Measurements from ENCODE around the gene MED25. TPM values are rescaled to one million over a fixed set of nuclear protein-coding genes. Genes with fewer than 3 reads are reported as not detected.

The MED25 gene
- total RNA-seq, 4 donors from 2014 or later: 16.9 to 27.7 (median 23.9) TPM

DNA sequence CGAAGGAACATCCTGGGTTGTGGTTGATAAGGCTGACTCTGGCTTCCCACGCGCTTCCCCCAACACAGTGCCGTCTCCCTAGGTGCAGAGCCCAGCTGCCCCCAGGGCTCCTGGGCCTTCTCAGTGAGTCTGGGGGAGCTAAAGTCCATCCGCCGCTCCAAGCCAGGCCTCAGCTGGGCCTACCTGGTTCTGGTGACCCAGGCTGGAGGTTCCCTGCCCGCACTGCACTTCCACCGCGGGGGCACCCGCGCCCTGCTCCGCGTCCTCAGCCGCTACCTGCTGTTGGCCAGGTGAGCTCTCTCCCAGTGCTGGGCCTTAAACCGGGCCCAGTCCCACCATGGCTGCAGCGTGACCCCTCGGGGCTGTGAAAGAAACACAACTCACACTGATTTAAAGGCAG is 63.1 kb downstream of the MED25 start:
- no peak overlapping the region for H3K27ac ChIP-seq
- DNase-seq: no peak
- 98 to 100% methylated on average over 6 to 14 of the region's 17 CpGs for WGBS, 2 donors
- TF ChIP-seq, protein P1, sequence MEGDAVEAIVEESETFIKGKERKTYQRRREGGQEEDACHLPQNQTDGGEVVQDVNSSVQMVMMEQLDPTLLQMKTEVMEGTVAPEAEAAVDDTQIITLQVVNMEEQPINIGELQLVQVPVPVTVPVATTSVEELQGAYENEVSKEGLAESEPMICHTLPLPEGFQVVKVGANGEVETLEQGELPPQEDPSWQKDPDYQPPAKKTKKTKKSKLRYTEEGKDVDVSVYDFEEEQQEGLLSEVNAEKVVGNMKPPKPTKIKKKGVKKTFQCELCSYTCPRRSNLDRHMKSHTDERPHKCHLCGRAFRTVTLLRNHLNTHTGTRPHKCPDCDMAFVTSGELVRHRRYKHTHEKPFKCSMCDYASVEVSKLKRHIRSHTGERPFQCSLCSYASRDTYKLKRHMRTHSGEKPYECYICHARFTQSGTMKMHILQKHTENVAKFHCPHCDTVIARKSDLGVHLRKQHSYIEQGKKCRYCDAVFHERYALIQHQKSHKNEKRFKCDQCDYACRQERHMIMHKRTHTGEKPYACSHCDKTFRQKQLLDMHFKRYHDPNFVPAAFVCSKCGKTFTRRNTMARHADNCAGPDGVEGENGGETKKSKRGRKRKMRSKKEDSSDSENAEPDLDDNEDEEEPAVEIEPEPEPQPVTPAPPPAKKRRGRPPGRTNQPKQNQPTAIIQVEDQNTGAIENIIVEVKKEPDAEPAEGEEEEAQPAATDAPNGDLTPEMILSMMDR (IDR thresholded peaks at IDR 0.05): no peak
- no peak for TF ChIP-seq POLR2A (IDR thresholded peaks at IDR 0.05)
- H3K27me3 ChIP-seq: no peaks in the 10 kb centered on the region
- peaks cover 6 to 13% (median 12%) of the 10 kb centered on the region in 3 donors for H3K4me1 ChIP-seq
- no peak overlapping the region for H3K4me3 ChIP-seq
- peaks cover 45 to 76% (median 59%) of the 10 kb centered on the region in 3 donors for H3K36me3 ChIP-seq
- intact Hi-C loops (cut with DNase I): no loop called here
- peaks cover 0 to 6% (median 0%) of the 10 kb centered on the region in 3 donors for H3K9me3 ChIP-seq

DNA sequence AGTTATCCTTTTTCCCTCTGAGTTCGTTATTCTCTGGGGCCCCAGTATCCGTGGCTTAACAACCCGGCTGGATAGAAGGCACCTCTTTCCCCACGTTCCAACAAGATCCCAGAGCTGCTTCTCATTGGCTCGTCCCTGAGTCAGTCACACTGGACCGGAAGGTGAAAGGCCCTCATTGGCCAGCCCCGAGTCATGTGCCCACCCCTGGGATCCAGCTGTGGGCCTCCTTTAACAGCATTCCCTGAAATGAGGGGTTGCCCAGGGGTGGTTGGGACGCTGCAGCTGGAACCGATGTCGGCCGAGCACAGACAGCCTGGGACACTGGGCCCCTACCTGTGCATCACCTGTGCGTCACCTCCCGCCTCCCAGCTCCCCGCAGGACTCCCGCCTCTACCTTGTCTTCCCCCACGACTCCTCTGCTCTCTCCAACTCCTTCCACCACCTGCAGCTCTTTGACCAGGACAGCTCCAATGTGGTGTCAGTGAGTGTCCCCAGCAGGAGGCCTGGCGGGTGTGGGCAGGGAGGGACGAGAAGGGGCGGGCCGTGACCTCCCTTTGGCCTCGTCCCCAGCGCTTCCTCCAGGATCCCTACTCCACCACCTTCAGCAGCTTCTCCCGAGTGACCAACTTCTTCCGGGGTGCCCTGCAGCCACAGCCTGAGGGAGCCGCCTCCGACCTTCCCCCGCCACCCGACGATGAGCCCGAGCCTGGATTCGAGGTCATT is 63.7 kb downstream of the MED25 start:
- Histone ChIP-seq H3K27ac (no peak overlapping the region), H3K36me3 (peaks cover 45 to 82% (median 59%) of the 10 kb centered on the region in 3 donors), H3K4me3 (no peak overlapping the region), H3K4me1 (peaks cover 6 to 13% (median 12%) of the 10 kb centered on the region in 3 donors), H3K9me3 (peaks cover 0 to 6% (median 0%) of the 10 kb centered on the region in 3 donors), H3K27me3 (no peaks in the 10 kb centered on the region)
- intact Hi-C loops (cut with DNase I): no loop called here
- DNase-seq: no peak
- 88 to 90% methylated on average over 23 to 30 of the region's 31 CpGs for WGBS, 2 donors
- no peak for TF ChIP-seq POLR2A (IDR thresholded peaks at IDR 0.05)
- TF ChIP-seq, protein P1 (IDR thresholded peaks at IDR 0.05): no peak

DNA sequence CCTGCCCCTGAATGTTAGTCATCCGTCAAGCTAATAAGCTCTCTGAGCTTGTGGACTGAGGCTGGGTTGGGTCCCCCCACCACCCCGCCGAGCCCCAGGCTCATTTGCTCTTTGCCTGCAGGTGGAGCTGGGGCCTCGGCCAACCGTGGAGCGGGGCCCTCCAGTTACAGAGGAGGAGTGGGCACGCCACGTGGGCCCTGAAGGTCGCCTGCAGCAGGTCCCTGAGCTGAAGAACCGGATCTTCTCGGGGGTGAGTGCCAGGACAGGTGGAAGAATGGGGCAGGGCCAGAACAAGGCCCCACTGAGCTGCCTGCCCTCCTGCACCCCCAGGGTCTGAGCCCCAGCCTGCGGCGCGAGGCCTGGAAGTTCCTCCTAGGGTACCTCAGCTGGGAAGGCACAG is 64.6 kb downstream of the MED25 start:
- peaks cover 45 to 91% (median 59%) of the 10 kb centered on the region in 3 donors for H3K36me3 ChIP-seq
- DNase-seq: no peak
- no peak overlapping the region for H3K4me3 ChIP-seq
- no peak for TF ChIP-seq POLR2A (IDR thresholded peaks at IDR 0.05)
- TF ChIP-seq, protein P1 (IDR thresholded peaks at IDR 0.05): no peak
- no peak overlapping the region for H3K27ac ChIP-seq
- 100% methylated on average over 3 of the region's 14 CpGs; no CpG with 5 or more reads in 1 of the 2 donors for WGBS, 2 donors
- H3K27me3 ChIP-seq: no peaks in the 10 kb centered on the region
- peaks cover 6 to 18% (median 12%) of the 10 kb centered on the region in 3 donors for H3K4me1 ChIP-seq
- H3K9me3 ChIP-seq: peaks cover 0 to 6% (median 0%) of the 10 kb centered on the region in 3 donors
- intact Hi-C loops (cut with DNase I): no loop called here

DNA sequence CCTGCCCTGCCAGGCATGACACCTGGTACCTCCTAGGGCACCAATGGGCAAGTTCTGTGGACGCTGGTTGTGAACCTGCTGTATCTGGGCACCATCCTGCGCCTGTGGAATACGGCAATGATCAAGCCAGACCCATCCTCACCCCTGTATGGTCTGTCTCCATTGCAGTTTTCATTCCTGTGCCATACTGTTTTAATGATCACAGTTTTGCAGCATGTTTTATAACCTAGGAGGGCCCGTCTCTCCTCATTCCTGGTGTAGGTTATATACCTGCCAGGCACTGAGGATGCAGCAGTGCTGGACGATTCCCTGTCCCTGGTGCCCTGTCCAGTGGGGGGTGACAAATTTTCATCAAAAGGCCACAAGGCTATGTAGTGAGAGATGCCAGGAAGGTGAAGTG is 65.0 kb downstream of the MED25 start:
- peaks cover 45 to 95% (median 59%) of the 10 kb centered on the region in 3 donors for H3K36me3 ChIP-seq
- WGBS, 2 donors: 91 to 92% methylated on average over 2 to 5 of the region's 5 CpGs

DNA sequence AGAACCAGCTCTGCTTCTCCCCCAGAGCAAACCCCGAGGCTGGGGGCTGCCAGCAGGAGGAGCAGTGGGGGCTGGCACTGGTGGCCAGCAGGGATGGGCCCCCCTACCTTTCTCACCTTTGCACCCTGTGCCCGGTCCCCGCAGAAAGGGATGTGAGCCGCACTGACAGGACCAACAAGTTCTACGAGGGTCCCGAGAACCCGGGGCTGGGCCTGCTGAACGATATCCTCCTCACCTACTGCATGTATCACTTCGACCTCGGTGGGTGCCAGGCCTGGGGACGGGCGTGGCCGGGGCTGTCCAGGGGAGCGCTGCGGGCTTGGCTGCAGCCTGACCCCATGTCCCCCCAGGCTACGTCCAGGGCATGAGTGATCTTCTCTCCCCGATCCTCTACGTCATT is 66.0 kb downstream of the MED25 start:
- Histone ChIP-seq H3K4me1 (peaks cover 0 to 12% (median 2%) of the 10 kb centered on the region in 3 donors), H3K9me3 (peaks cover 0 to 6% (median 0%) of the 10 kb centered on the region in 3 donors), H3K27ac (no peak overlapping the region), H3K27me3 (no peaks in the 10 kb centered on the region), H3K36me3 (peaks cover 45 to 96% (median 58%) of the 10 kb centered on the region in 3 donors), H3K4me3 (no peak overlapping the region)
- TF ChIP-seq, protein P1 (IDR thresholded peaks at IDR 0.05): no peak
- TF ChIP-seq POLR2A (IDR thresholded peaks at IDR 0.05): no peak
- DNase-seq: no peak
- WGBS, 2 donors: 95 to 100% methylated on average over 10 to 15 of the region's 18 CpGs
- intact Hi-C loops (cut with DNase I): no loop called here

More for the DNA sequence above, 65.0 kb downstream of the MED25 start:
- no peak for TF ChIP-seq POLR2A (IDR thresholded peaks at IDR 0.05)
- TF ChIP-seq, protein P1 (IDR thresholded peaks at IDR 0.05): no peak
- Histone ChIP-seq H3K4me3 (no peak overlapping the region), H3K9me3 (peaks cover 0 to 6% (median 0%) of the 10 kb centered on the region in 3 donors), H3K4me1 (peaks cover 6 to 21% (median 11%) of the 10 kb centered on the region in 3 donors), H3K27me3 (no peaks in the 10 kb centered on the region), H3K27ac (no peak overlapping the region)
- intact Hi-C loops (cut with DNase I): no loop called here
- DNase-seq: no peak
